Mammary epithelial cell (primary cell): ENCODE data around the gene NSG2.

Source experiments
- CTCF ChIP-seq, 2 donors: IDR thresholded peaks in 1 of 2; conservative IDR thresholded peaks in 1 of 2; 2 replicates each; pipeline ENCODE4 v1.5.1; 2011 to 2012; ENCODE audit warnings: inconsistent platforms in 2 of 2, low read length in 2 of 2, mild to moderate bottlenecking in 2 of 2, control low read depth in 1 of 2, low read depth in 1 of 2; ENCODE audit not compliant: insufficient read depth in 1 of 2; ENCODE audit errors: extremely low read depth in 1 of 2
- EZH2 ChIP-seq: IDR thresholded peaks from 2 replicates; pipeline ENCODE4 v1.6.1; 2012; ENCODE audit warnings: low read length, inconsistent platforms, borderline replicate concordance

- TF ChIP-seq CTCF (conservative IDR thresholded peaks at IDR 0.05 in 1 of 2, IDR thresholded peaks at IDR 0.05 in 1 of 2; ENCODE audit: extremely low read depth in 1 of 2, insufficient read depth in 1 of 2, low read depth in 1 of 2, low read length in 2 of 2) (no peak), EZH2 (no peak)
Measured at GRCh38 chr5:174087783-174088182, 42.3 kb downstream of the NSG2 start.
